Measurements from ENCODE around the gene PCBP3.
A peak's percentile ranks its signal among the peaks of the same experiment; 100 is the strongest.

Gene PCBP3

DNA sequence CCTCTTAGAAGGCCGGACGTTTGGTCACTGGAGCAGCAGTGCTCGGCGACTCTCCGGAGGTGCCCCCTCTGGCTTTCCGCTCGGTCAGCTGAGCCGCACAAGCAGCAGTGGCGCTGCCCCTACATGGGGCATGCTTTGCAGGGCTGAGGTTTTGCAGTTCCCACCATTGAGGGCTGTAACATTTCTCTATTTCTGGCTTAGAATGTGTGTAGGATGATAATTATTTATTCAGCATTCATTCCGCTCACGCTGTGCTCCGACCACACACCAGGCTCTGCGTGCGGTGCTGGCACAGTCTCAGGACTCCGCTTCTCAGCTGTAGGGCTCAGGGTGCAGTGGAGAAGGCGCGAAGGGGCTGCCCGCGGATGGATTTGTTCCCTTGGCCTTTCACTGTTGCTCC lies 119.5 kb downstream of the PCBP3 start:
- FAIRE-seq = no peak
- no peak for DNase-seq (ENCODE audit: insufficient read length)
- TF ChIP-seq TAF1 (IDR thresholded peaks at IDR 0.05; ENCODE audit: borderline replicate concordance, low read depth, low read length) (no peak), POLR2A (IDR thresholded peaks at IDR 0.05; ENCODE audit: low read depth, low read length) (no peak), POLR2AphosphoS5 (IDR thresholded peaks at IDR 0.05; ENCODE audit: low read depth, low read length) (no peak)

GRCh38 chr21:45763506-45763905 lies 120.0 kb downstream of the PCBP3 start:
- FAIRE-seq (no peak), DNase-seq (ENCODE audit: insufficient read length) (no peak)
- TF ChIP-seq TAF1 (IDR thresholded peaks at IDR 0.05; ENCODE audit: borderline replicate concordance, low read depth, low read length) = no peak
- no peak for TF ChIP-seq POLR2AphosphoS5 (IDR thresholded peaks at IDR 0.05; ENCODE audit: low read depth, low read length)
- no peak for TF ChIP-seq POLR2A (IDR thresholded peaks at IDR 0.05; ENCODE audit: low read depth, low read length)

GRCh38 chr21:45764792-45765191 lies 121.3 kb downstream of the PCBP3 start:
- DNase-seq (ENCODE audit: insufficient read length) (no peak), FAIRE-seq (no peak)
- TF ChIP-seq POLR2AphosphoS5 (IDR thresholded peaks at IDR 0.05; ENCODE audit: low read depth, low read length) (no peak), POLR2A (IDR thresholded peaks at IDR 0.05; ENCODE audit: low read depth, low read length) (no peak), TAF1 (IDR thresholded peaks at IDR 0.05; ENCODE audit: borderline replicate concordance, low read depth, low read length) (no peak)

GRCh38 chr21:45765375-45765774 lies 121.8 kb downstream of the PCBP3 start:
- no peak for DNase-seq (ENCODE audit: insufficient read length)
- no peak for FAIRE-seq
- no peak for TF ChIP-seq POLR2A (IDR thresholded peaks at IDR 0.05; ENCODE audit: low read depth, low read length)
- no peak for TF ChIP-seq TAF1 (IDR thresholded peaks at IDR 0.05; ENCODE audit: borderline replicate concordance, low read depth, low read length)
- TF ChIP-seq POLR2AphosphoS5 (IDR thresholded peaks at IDR 0.05; ENCODE audit: low read depth, low read length) = no peak

- no peak for TF ChIP-seq TAF1 (IDR thresholded peaks at IDR 0.05; ENCODE audit: borderline replicate concordance, low read depth, low read length)
- TF ChIP-seq POLR2A (IDR thresholded peaks at IDR 0.05; ENCODE audit: low read depth, low read length) = no peak
- no peak for TF ChIP-seq POLR2AphosphoS5 (IDR thresholded peaks at IDR 0.05; ENCODE audit: low read depth, low read length)
- FAIRE-seq (no peak), DNase-seq (ENCODE audit: insufficient read length) (no peak)
Observed at GRCh38 chr21:45766055-45766454, 122.5 kb downstream of the PCBP3 start.

GRCh38 chr21:45766501-45766900 lies 123.0 kb downstream of the PCBP3 start:
- no peak for DNase-seq (ENCODE audit: insufficient read length)
- TF ChIP-seq TAF1 (IDR thresholded peaks at IDR 0.05; ENCODE audit: borderline replicate concordance, low read depth, low read length) (no peak), POLR2AphosphoS5 (IDR thresholded peaks at IDR 0.05; ENCODE audit: low read depth, low read length) (no peak), POLR2A (IDR thresholded peaks at IDR 0.05; ENCODE audit: low read depth, low read length) (no peak)
- no peak for FAIRE-seq

DNA sequence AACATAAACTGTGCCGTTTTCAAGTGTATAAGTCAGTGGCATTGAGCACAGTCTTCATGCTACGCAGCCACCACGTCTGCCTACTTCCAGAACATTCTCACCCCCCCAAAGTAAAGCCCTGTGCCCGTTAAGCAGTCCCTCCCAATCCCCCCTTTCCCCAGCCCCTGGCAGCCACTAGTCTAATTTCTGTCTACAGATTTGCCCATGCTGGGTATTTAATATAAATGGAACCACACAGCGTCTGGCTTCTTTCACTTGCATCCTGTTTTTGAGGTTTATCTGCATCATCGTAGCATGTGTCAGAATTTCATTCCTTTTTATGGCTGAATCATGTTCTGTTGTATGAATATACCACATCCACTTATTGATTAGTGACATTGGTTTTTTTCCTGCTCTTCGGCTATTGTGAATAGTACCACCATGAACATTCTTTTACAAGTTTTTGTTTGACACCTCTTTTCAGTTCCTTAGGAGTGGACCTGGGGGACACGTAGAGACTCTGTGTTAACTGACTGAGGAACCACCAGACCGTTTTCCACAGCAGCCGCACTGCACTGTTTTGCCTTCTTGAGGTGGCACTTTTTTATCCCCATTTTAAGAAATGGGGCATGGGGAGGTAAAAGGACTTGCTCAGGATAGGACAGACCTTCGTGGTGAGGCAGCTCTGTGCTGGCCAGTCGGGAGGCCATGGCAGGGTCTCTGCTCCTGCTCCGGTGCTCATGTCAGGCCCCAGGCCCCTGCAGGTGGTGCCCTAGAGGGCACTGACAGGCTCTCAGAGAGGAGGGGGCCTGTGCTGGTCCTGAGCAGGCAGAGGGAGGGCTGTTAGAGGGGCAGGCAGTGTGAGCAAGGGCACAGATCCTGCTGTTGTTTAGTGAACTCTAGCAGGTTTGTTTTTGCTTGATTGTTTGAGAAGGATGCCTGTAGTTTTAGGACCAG lies 123.8 kb downstream of the PCBP3 start:
- no peak for FAIRE-seq
- DNase-seq (ENCODE audit: insufficient read length) = no peak
- no peak for TF ChIP-seq POLR2AphosphoS5 (IDR thresholded peaks at IDR 0.05; ENCODE audit: low read depth, low read length)
- TF ChIP-seq TAF1 (IDR thresholded peaks at IDR 0.05; ENCODE audit: borderline replicate concordance, low read depth, low read length) = no peak
- no peak for TF ChIP-seq POLR2A (IDR thresholded peaks at IDR 0.05; ENCODE audit: low read depth, low read length)

DNA sequence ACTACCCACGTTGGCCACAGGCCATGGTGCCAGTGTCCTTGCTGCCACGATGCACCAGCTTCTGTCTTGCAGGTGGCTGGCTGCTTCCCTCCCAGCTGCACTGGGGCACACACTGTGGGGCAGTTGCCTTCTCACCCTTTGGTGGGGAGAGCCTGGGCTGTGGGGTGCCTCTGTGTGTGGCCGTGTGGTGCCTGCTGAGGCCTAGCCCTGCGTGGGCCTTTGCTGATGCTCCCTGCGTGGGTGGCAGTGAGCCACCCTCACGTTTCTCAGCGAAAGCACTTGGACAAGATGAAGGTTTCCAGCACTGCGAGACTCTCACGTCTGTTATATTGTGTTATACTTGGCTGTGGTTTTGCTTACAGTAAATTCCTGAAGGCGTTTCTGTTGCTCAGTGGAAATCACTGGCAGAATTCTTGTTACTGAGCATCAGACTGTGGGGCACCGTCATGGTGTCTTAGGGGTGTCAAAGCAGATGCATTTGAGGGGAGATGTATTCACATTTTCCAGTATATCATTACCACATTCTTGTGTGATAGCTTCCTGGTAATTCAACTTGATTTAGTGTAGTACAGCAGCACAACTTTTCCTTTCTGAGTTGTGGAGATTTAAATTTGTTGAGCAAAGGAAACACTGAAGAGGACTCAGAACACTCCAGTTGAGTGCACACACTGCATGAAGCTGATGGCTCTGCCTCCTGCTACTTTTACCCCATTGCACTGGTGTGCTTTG lies 124.7 kb downstream of the PCBP3 start:
- FAIRE-seq (no peak), DNase-seq (ENCODE audit: insufficient read length) (no peak)
- TF ChIP-seq TAF1 (IDR thresholded peaks at IDR 0.05; ENCODE audit: borderline replicate concordance, low read depth, low read length) = no peak
- TF ChIP-seq POLR2A (IDR thresholded peaks at IDR 0.05; ENCODE audit: low read depth, low read length) = no peak
- TF ChIP-seq POLR2AphosphoS5 (IDR thresholded peaks at IDR 0.05; ENCODE audit: low read depth, low read length) = no peak

DNA sequence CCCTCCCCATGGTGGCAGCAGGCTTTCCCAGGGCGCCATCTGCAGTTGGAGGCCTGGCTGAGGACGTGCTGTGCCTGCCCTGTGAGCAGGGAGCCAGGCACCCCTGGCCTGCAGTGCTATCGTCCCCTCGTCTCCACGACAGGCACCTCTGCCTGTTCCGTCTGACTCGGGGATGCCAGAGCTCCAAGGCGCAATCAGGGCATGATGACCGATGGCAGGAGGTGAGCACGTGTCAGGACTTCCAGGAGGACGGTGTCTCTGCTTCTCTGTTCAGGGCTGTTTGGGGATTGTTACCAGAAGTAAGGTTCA lies 125.2 kb downstream of the PCBP3 start:
- TF ChIP-seq POLR2A (IDR thresholded peaks at IDR 0.05; ENCODE audit: low read depth, low read length) (no peak), TAF1 (IDR thresholded peaks at IDR 0.05; ENCODE audit: borderline replicate concordance, low read depth, low read length) (no peak), POLR2AphosphoS5 (IDR thresholded peaks at IDR 0.05; ENCODE audit: low read depth, low read length) (no peak)
- FAIRE-seq (no peak), DNase-seq (ENCODE audit: insufficient read length) (no peak)

GRCh38 chr21:45769294-45769693 lies 125.8 kb downstream of the PCBP3 start:
- FAIRE-seq = no peak
- TF ChIP-seq TAF1 (IDR thresholded peaks at IDR 0.05; ENCODE audit: borderline replicate concordance, low read depth, low read length) = no peak
- DNase-seq (ENCODE audit: insufficient read length) = no peak

DNA sequence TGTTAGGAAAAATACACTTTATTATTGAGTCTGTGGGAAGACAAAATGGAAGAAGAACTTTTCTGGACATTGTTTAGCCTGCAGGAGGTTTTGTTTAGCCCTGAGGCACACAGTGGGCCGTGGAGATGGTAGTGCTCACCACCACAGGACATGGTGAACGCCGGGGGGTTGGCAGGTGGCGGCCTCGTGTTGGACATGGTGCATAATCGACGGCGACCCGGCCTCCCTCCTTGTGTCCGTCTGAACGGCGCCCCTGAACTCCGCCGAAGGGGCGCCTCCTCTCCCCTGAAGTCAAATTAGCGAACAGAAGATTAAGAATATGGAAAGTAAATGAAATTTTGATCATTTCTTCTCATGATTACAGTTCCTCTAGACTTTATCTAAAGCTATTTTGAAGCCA lies 126.4 kb downstream of the PCBP3 start:
- DNase-seq (ENCODE audit: insufficient read length) = no peak
- no peak for FAIRE-seq
- TF ChIP-seq POLR2A (IDR thresholded peaks at IDR 0.05; ENCODE audit: low read depth, low read length) (no peak), TAF1 (IDR thresholded peaks at IDR 0.05; ENCODE audit: borderline replicate concordance, low read depth, low read length) (no peak)

DNA sequence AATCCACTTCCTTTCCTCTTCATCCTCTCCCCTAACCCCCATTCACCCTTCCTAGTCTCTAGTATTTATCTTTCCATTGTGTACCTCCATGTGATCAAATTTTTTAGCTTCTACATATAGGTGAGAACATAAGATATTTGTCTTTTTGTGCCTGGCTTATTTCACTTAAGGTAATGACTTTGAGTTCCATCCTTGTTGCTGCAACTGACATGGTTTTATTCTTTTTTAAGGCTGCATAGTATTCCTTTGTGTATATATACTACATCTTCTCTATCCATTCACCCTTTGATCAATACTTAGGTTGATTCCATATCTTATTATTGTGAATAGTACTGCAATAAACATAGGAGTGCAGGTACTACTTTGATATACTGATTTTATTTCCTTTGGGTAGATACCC lies 128.7 kb downstream of the PCBP3 start:
- DNase-seq (ENCODE audit: insufficient read length) = no peak
- no peak for TF ChIP-seq POLR2AphosphoS5 (IDR thresholded peaks at IDR 0.05; ENCODE audit: low read depth, low read length)
- TF ChIP-seq POLR2A (IDR thresholded peaks at IDR 0.05; ENCODE audit: low read depth, low read length) = no peak
- TF ChIP-seq TAF1 (IDR thresholded peaks at IDR 0.05; ENCODE audit: borderline replicate concordance, low read depth, low read length) = no peak
- FAIRE-seq = peak; percentile 50
